ENCODE measurements around the gene RNF213.

RNF213 gene

DNA sequence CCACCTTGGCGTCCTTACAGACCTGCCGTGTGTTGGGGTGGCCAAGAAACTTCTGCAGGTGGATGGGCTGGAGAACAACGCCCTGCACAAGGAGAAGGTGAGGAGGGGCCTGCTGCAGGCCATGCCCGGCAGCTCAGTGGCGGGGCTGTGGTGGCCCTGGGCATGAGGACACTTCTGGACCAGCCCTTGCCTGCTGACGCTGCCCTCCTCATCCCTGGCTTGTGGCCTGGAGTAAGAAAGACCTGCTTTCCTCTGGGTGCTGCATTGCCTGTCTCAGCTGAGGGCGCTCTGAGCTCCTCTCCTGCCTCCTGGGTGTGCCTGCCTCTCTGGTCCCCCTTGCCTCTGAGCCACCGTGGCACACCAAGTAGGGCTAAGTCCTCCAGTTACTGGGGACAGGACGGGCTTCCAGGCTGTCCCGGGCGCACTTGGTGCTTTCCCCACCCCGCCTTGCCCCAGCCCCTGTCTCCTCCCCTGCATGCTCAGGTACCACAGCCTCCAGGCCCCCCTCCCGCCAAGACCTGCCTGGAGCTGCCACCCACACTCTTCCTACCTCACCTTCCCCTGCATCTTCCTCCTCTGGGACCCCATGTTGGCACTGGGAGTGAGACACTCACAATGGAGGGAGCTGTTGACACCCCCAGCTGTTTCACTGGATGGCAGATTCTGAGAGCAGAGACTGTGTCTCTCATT lies 163.0 kb downstream of the RNF213 start:
- peaks cover 2% of the 10 kb centered on the region for H3K79me2 ChIP-seq
- H3K9me3 ChIP-seq (ENCODE audit: control insufficient read depth, low read length) = no peaks in the 10 kb centered on the region
- no peaks in the 10 kb centered on the region for H3K36me3 ChIP-seq (ENCODE audit: control insufficient read depth, insufficient read depth, low read length)
- no peak overlapping the region for H3K9ac ChIP-seq
- H3K4me2 ChIP-seq (ENCODE audit: low read length) = no peak overlapping the region
- no peaks in the 10 kb centered on the region for H3K27me3 ChIP-seq (ENCODE audit: control insufficient read depth, insufficient read depth, low read length)
- TF ChIP-seq, protein P1, sequence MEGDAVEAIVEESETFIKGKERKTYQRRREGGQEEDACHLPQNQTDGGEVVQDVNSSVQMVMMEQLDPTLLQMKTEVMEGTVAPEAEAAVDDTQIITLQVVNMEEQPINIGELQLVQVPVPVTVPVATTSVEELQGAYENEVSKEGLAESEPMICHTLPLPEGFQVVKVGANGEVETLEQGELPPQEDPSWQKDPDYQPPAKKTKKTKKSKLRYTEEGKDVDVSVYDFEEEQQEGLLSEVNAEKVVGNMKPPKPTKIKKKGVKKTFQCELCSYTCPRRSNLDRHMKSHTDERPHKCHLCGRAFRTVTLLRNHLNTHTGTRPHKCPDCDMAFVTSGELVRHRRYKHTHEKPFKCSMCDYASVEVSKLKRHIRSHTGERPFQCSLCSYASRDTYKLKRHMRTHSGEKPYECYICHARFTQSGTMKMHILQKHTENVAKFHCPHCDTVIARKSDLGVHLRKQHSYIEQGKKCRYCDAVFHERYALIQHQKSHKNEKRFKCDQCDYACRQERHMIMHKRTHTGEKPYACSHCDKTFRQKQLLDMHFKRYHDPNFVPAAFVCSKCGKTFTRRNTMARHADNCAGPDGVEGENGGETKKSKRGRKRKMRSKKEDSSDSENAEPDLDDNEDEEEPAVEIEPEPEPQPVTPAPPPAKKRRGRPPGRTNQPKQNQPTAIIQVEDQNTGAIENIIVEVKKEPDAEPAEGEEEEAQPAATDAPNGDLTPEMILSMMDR (IDR thresholded peaks at IDR 0.05) = no peak
- no peaks in the 10 kb centered on the region for H3K4me1 ChIP-seq
- no peak overlapping the region for H3K27ac ChIP-seq
- no peak overlapping the region for H3K4me3 ChIP-seq (ENCODE audit: low read depth, low read length)
- H2AFZ ChIP-seq = no peak overlapping the region

- TF ChIP-seq, protein P1 (IDR thresholded peaks at IDR 0.05) = no peak
- no peaks in the 10 kb centered on the region for H3K27me3 ChIP-seq (ENCODE audit: control insufficient read depth, insufficient read depth, low read length)
- no peaks in the 10 kb centered on the region for H3K9me3 ChIP-seq (ENCODE audit: control insufficient read depth, low read length)
- H3K4me1 ChIP-seq = no peaks in the 10 kb centered on the region
- H3K9ac ChIP-seq = no peak overlapping the region
- H3K4me2 ChIP-seq (ENCODE audit: low read length) = no peak overlapping the region
- H3K79me2 ChIP-seq = peaks cover 2% of the 10 kb centered on the region
- no peak overlapping the region for H3K27ac ChIP-seq
- H3K4me3 ChIP-seq (ENCODE audit: low read depth, low read length) = no peak overlapping the region
- no peak overlapping the region for H2AFZ ChIP-seq
- H3K36me3 ChIP-seq (ENCODE audit: control insufficient read depth, insufficient read depth, low read length) = no peaks in the 10 kb centered on the region
Measured at GRCh38 chr17:80424261-80424660, 163.6 kb downstream of the RNF213 start.

GRCh38 chr17:80424878-80425765 lies 164.5 kb downstream of the RNF213 start:
- Histone ChIP-seq H3K9me3 (ENCODE audit: control insufficient read depth, low read length) (no peaks in the 10 kb centered on the region), H3K36me3 (ENCODE audit: control insufficient read depth, insufficient read depth, low read length) (no peaks in the 10 kb centered on the region), H2AFZ (no peak overlapping the region), H3K4me1 (no peaks in the 10 kb centered on the region), H3K79me2 (peaks cover 2% of the 10 kb centered on the region), H3K27me3 (ENCODE audit: control insufficient read depth, insufficient read depth, low read length) (no peaks in the 10 kb centered on the region), H3K27ac (no peak overlapping the region), H3K4me3 (ENCODE audit: low read depth, low read length) (no peak overlapping the region), H3K4me2 (ENCODE audit: low read length) (no peak overlapping the region), H3K9ac (no peak overlapping the region)
- TF ChIP-seq, protein P1 (IDR thresholded peaks at IDR 0.05) = no peak

DNA sequence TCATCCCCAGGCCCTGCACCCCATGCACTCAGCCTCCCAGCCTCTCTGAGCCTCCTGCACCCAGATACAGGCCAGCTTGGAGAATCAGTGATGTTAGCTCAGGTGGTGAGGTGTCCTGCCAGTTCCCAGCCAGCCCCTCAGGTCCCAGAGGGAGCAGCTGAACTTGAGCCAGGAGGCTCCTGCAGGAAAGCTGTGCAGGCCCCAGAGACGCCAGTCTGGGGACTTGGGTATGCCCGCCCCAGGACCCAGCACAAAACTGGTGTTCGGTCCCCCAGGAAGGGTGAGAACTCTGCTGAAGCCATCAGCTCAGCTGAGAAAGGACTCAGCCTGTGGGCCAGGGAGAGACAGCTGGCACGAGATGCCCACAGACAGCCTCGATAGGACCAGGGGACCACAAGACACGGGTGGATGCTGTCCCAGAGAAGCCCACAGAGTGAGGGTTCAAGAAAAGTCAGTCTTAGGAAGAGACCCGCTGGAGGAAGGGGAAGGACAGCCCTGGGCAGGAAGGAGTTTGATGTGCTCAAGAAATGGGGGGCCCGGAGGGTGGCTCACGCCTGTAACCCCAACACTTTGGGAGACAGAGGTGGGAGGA lies 165.3 kb downstream of the RNF213 start:
- peaks cover 2% of the 10 kb centered on the region for H3K79me2 ChIP-seq
- H3K4me2 ChIP-seq (ENCODE audit: low read length) = no peak overlapping the region
- no peaks in the 10 kb centered on the region for H3K27me3 ChIP-seq (ENCODE audit: control insufficient read depth, insufficient read depth, low read length)
- H3K4me1 ChIP-seq = no peaks in the 10 kb centered on the region
- H3K9ac ChIP-seq = no peak overlapping the region
- no peak overlapping the region for H3K4me3 ChIP-seq (ENCODE audit: low read depth, low read length)
- no peak overlapping the region for H2AFZ ChIP-seq
- TF ChIP-seq, protein P1 (IDR thresholded peaks at IDR 0.05) = no peak
- no peaks in the 10 kb centered on the region for H3K36me3 ChIP-seq (ENCODE audit: control insufficient read depth, insufficient read depth, low read length)
- no peaks in the 10 kb centered on the region for H3K9me3 ChIP-seq (ENCODE audit: control insufficient read depth, low read length)
- H3K27ac ChIP-seq = no peak overlapping the region
